HG03342 (cell line): ENCODE measurements around the gene HSPBP1.

Source experiments
- ATAC-seq: cut with Tn5 transposase; IDR thresholded peaks from one replicate; pipeline ENCODE4 v1.9.1; 2021; ENCODE audit warnings: mild to moderate bottlenecking, moderate library complexity; ENCODE audit not compliant: unreplicated experiment

Gene HSPBP1

GRCh38 chr19:55255618-55256423 is 24.1 kb downstream of the HSPBP1 start:
- ATAC-seq, result no peak

GRCh38 chr19:55254625-55254977 is 25.3 kb downstream of the HSPBP1 start:
- no peak for ATAC-seq

- ATAC-seq, result peak; percentile 42
Observed at GRCh38 chr19:55253842-55254624, 25.9 kb downstream of the HSPBP1 start.

GRCh38 chr19:55252760-55253663 is 26.9 kb downstream of the HSPBP1 start:
- no peak for ATAC-seq

- no peak for ATAC-seq
Observed at GRCh38 chr19:55251341-55252081, 28.4 kb downstream of the HSPBP1 start.

- ATAC-seq, result no peak
Observed at GRCh38 chr19:55250262-55251036, 29.5 kb downstream of the HSPBP1 start.

GRCh38 chr19:55249841-55250240 is 30.1 kb downstream of the HSPBP1 start:
- no peak for ATAC-seq

- no peak for ATAC-seq
Observed at GRCh38 chr19:55248704-55249103, 31.2 kb downstream of the HSPBP1 start.

- no peak for ATAC-seq
Observed at GRCh38 chr19:55248166-55248675, 31.7 kb downstream of the HSPBP1 start.

GRCh38 chr19:55247621-55248099 is 32.2 kb downstream of the HSPBP1 start:
- no peak for ATAC-seq

- no peak for ATAC-seq
Observed at GRCh38 chr19:55246462-55247451, 33.2 kb downstream of the HSPBP1 start.

GRCh38 chr19:55245236-55245904 is 34.5 kb downstream of the HSPBP1 start:
- ATAC-seq, result no peak

GRCh38 chr19:55244004-55244680 is 35.8 kb downstream of the HSPBP1 start:
- ATAC-seq, result no peak

- ATAC-seq, result no peak
Observed at GRCh38 chr19:55242517-55242916, 37.4 kb downstream of the HSPBP1 start.

- no peak for ATAC-seq
Observed at GRCh38 chr19:55241935-55242464, 37.9 kb downstream of the HSPBP1 start.

GRCh38 chr19:55241143-55241934 is 38.6 kb downstream of the HSPBP1 start:
- no peak for ATAC-seq
